NOMO-1 treated with DMSO at 0.1 percent for 48 hours (cell line): Measurements from ENCODE around the gene ODAD3.
A peak's percentile ranks its signal among the peaks of the same experiment; 100 is the strongest.

Experiments
- DNase-seq: peaks from one replicate; lab custom pipeline; 2025; ENCODE audit not compliant: unreplicated experiment; lab: John Stamatoyannopoulos, UW

ODAD3 gene

GRCh38 chr19:11378319-11379189 is 56.4 kb downstream of the ODAD3 start:
- DNase-seq, result no peak

GRCh38 chr19:11377756-11378155 is 57.2 kb downstream of the ODAD3 start:
- DNase-seq, result no peak

DNA sequence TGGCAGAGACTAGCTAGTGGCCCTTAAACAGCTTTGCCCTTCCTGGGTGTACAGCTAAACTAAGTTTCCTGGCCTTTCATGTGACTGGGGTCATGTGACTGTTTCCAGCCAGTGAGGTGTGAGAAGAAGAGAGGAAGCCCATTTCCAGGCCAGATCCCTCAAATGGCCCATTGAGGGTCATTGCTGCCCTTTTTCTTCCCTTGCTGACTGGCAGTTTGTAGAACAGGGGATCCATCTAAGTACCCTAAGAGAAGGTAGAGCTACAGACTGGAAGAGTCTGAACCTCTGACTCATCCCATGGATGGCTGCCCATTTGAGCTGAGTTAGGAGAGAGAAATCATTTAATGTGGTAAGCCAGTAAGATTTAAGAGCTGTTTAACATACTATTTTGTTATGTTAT is 57.7 kb downstream of the ODAD3 start:
- peak; percentile 52 for DNase-seq

DNA sequence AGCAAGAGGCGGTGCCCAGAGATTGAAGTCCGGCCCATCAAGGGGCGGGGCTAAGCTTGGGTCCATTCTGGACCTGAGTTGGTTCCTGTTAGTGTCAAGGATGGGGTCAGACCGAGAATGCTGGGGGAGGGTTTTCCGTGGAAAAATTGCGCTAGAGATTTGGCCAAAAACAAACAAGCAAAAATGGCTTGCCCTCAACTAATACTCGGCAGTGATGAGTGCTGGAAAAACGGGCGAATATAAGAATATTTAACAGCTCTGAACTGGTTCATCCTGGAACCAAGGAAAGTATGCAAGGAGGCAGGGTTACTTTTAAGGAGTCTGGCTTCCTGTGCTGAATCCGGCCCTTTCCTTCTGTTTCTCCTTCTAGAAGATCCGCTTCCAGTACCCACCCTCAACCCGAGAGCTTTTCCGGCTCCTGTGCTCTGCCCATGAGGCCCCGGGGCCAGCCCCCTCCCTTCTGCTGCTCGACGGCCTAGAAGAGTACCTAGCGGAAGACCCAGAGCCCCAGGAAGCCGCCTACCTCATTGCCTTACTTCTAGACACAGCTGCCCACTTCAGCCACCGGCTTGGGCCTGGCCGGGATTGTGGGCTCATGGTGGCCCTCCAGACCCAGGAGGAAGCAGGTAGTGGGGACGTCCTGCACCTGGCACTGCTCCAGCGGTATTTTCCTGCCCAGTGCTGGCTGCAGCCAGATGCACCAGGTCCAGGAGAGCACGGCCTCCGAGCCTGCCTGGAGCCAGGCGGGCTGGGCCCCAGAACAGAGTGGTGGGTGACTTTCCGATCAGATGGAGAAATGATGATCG is 59.6 kb downstream of the ODAD3 start:
- DNase-seq, result peak; percentile 65

DNA sequence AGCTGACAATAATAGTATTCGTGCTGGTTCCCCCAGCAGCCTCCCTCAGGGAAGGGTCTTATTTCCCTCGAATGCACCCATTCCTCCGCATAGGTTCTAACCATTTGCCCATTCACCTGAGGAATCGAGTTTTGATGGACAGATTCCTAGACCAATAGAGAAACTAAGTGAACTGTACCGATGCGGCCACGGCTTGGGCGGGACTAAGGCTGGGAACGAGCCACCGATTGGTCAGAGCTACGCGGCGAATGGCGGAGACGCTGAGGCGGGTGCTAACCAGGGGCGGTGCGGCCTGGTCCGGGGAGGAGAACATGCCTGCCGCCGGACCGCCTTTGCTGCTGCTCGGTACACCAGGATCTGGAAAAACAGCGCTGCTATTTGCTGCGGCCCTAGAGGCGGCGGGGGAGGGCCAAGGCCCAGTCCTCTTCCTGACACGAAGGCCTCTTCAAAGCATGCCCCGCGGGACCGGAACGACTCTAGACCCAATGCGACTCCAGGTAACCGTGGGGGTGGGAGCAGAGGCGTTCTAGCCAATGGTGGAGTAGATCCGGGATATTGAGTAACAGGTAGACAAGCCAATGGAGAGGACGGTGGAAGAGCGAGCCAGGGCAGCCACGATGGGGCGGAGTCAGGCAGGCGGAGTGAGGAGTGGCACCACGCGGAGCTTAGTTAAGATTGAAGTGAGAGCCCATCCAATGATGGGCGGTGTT is 60.3 kb downstream of the ODAD3 start, which contains the start of gene SWSAP1:
Gene SWSAP1 (plus strand): TSS at position 234 of the 710 bp plus-strand sequence. CDS start 15 bp downstream, at position 249.
- DNase-seq, result peak; percentile 100

DNA sequence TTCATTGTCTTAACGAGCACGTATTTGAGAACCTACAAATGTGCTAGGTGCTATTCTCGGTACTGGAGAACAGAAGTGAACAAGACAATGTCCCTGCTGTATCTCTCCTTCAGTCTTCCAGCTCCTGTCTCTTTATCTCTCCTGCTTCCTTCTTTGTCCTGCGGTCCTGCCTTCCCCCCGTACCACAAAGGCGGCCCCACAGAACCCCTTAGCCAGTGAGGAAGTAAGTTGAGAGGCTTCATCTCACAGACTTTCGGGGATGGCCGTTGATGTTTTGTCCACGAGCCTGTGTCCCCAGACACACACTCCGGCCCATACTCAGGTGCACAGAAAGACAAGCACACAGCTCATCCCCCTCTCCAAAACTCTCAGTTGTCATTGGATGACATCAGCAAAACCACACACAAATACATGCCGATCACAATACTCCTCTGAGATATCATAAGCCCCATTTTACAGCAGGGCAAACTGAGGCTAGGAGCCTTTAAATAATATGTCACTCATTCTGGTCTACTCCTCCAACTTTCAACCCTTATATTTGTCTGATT is 61.0 kb downstream of the ODAD3 start:
- peak; percentile 54 for DNase-seq

DNA sequence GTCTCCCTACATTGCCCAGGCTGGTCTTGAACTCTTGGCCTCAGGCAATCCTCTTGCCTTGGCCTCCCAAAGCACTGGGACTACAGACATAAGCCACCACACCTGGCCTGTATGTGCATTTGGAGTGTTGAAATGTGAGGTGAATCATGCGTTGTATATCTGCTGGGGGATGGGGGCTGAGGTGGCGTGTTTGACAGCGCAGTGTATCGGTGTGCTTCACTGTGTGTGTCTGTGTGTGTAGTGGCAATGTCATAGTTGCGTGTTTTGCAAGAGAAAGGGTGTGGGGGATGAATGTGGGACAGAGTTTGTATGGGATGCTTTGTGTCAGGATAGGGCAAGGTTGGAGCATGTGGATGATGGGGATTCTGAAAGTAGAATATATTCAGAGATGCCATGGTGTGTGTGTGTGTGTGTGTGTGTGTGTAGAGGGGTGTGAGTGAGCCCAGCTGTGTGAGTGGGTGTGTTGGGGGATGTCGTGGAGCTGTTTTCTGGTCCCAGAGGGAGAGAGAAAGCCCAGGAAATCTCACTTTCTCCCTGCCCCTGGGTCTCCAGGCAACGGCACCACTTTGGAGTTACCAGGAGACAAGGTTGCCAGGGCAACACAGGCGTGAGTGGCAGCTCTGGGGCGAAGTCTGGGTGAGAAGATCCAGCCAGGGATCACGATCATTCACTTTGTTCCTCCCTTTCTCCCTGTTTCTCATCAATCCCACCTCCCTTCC is 61.6 kb downstream of the ODAD3 start:
- DNase-seq, result peak; percentile 44

DNA sequence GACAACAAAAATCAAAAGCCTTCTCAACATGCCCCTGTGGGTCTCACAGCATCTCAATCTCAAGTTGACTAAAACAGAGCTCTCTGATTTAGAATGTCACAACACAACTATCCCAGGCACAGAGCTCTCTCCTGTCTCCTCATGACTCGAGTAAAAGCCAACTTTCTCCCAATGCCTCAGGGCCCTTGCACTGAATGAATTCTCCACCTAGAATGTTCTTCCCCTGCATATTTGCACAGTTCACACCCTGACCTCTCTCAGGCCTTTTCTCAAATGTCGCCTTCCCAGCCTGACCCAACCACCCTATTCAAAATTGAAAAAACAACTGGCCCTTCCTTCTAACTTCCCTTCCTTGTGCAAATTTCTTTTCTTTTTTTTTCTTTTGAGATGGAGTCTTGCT is 64.2 kb downstream of the ODAD3 start:
- no peak for DNase-seq
